Right lobe of liver (tissue), 6 donors: Measurements from ENCODE around the gene UBXN6. TPM values are rescaled to one million over a fixed set of nuclear protein-coding genes. Genes with fewer than 3 reads are reported as not detected.

ENCODE experiments used
- ATAC-seq, 4 donors: fragments of 200-7000 bp; cut with Tn5 transposase; one replicate each; pipeline ENCODE4 v1.9.1; 2020; ENCODE audit warnings: mild to moderate bottlenecking in 4 of 4, moderate library complexity in 4 of 4
- DNase-seq, 3 donors: peaks; one replicate each; pipeline ENCODE4 v3.0.0-alpha.2; 2020
- H3K27ac ChIP-seq, 3 donors: fragments of 200-600 bp; one replicate each; pipeline ENCODE4 v1.8.0; 2022
- H3K27me3 ChIP-seq, 2 donors: fragments of 200-600 bp; one replicate each; pipeline ENCODE4 v1.8.0; 2022
- H3K36me3 ChIP-seq, 4 donors: fragments of 200-600 bp; sonication (generic) in 1 of 4; one replicate each; pipeline versions ENCODE4 v1.5.1 to v1.8.0; 2017 to 2022; ENCODE audit warnings: control low read depth in 1 of 4
- H3K4me1 ChIP-seq, 4 donors: fragments of 200-600 bp; sonication (generic) in 1 of 4; one replicate each; pipeline versions ENCODE4 v1.5.1 to v1.8.0; 2017 to 2022; ENCODE audit warnings: control low read depth in 1 of 4
- H3K4me3 ChIP-seq, 3 donors: fragments of 200-600 bp; one replicate each; pipeline ENCODE4 v1.8.0; 2022
- H3K9me3 ChIP-seq, 4 donors: fragments of 200-600 bp; sonication (generic) in 1 of 4; one replicate each; pipeline versions ENCODE4 v1.5.1 to v1.8.0; 2017 to 2022; ENCODE audit warnings: control low read depth in 1 of 4
- CTCF ChIP-seq, 4 donors: fragments of 200-600 bp in 3 of 4; fragments of 450-650 bp in 1 of 4; IDR thresholded peaks; one replicate each; pipeline versions ENCODE4 v1.5.1 to v1.8.0; 2016 to 2022; ENCODE audit warnings: antibody characterized with exemption in 4 of 4, mild to moderate bottlenecking in 2 of 4
- POLR2A ChIP-seq: fragments of 450-650 bp; IDR thresholded peaks from one replicate; pipeline ENCODE4 v1.6.1; 2017; ENCODE audit warnings: antibody characterized with exemption, mild to moderate bottlenecking
- WGBS: methylation state at CpG from one replicate; pipeline ENCODE4 v1.1.6; 2018; ENCODE audit warnings: low coverage, low lambda C conversion rate; ENCODE audit not compliant: insufficient coverage; ENCODE audit errors: missing lambda C conversion rate; 5-methylcytosine and 5-hydroxymethylcytosine counted together
- intact Hi-C, 2 donors: fragments of 100-400 bp; cut with DNase I; formaldehyde crosslinking; loops; one replicate each; pipeline versions ENCODE4 v1.11.2 to v1.14.1; 2022
- total RNA-seq, 6 experiments: library from RNA; depleted of rRNA in 2 of 6; stranded (reverse); fragments of >200 nt in 2 of 6; fragmentation: NEBNext Ultra II Directional in 3 of 6; extraction: Animal tissue kit (Norgen Biotek cat#: 25700) in 3 of 6; gene quantifications; one replicate each; pipeline versions ENCODE4 v1.1.0 to v1.2.4, GENCODE V29; 2016 to 2023
- donor health status: DM: no; HTN: yes; CAD: no.
- donor health status: DM: no; HTN: no; CAD: no.
- donor health status: DM: no; HTN: no; CAD: no.
- donor health status: DM: no; HTN: yes; CAD: no.
- donor health status: DM: no; HTN: yes; CAD: no.

The UBXN6 gene
- total RNA-seq, 6 experiments from 2014 or later, result 47.2 to 79.1 (median 58.8) TPM

GRCh38 chr19:4448147-4448985 lies 9.2 kb downstream of the UBXN6 start:
- Histone ChIP-seq H3K36me3 (peaks cover 9 to 62% (median 38%) of the 10 kb centered on the region in 4 donors), H3K4me3 (peak overlapping the region in 1 of 3 donors; percentile 6), H3K27ac (peak overlapping the region in 2 of 3 donors; percentile 63 to 83), H3K27me3 (no peaks in the 10 kb centered on the region), H3K4me1 (peaks cover 0 to 18% (median 8%) of the 10 kb centered on the region in 4 donors), H3K9me3 (no peaks in the 10 kb centered on the region)
- peak; percentile 57 to 86 (median 80) for DNase-seq
- intact Hi-C loops, result no loop called here
- ATAC-seq, result peak; percentile 53 to 75 (median 66)
- WGBS, result 82% methylated on average over 8 of the region's 30 CpGs
- no peak for TF ChIP-seq CTCF (IDR thresholded peaks at IDR 0.05)
- TF ChIP-seq POLR2A, result no peak

- no peaks in the 10 kb centered on the region for H3K27me3 ChIP-seq
- DNase-seq (no peak), ATAC-seq (no peak)
- H3K27ac ChIP-seq, result no peak overlapping the region
- peaks cover 0 to 18% (median 8%) of the 10 kb centered on the region in 4 donors for H3K4me1 ChIP-seq
- 88% methylated on average over 3 of the region's 28 CpGs for WGBS
- H3K4me3 ChIP-seq, result no peak overlapping the region
- no peaks in the 10 kb centered on the region for H3K9me3 ChIP-seq
- no peak for TF ChIP-seq CTCF (IDR thresholded peaks at IDR 0.05)
- no peak for TF ChIP-seq POLR2A
- peaks cover 9 to 54% (median 38%) of the 10 kb centered on the region in 4 donors for H3K36me3 ChIP-seq
- intact Hi-C loops, result no loop called here
Measured at GRCh38 chr19:4447327-4448146, 10.1 kb downstream of the UBXN6 start.

- no peak for TF ChIP-seq CTCF (IDR thresholded peaks at IDR 0.05)
- no peak for TF ChIP-seq POLR2A
- DNase-seq (no peak), ATAC-seq (no peak)
- H3K27me3 ChIP-seq, result no peaks in the 10 kb centered on the region
- H3K9me3 ChIP-seq, result no peaks in the 10 kb centered on the region
- intact Hi-C loops, result no loop called here
- H3K4me3 ChIP-seq, result no peak overlapping the region
- H3K36me3 ChIP-seq, result peaks cover 9 to 47% (median 35%) of the 10 kb centered on the region in 4 donors
- H3K27ac ChIP-seq, result no peak overlapping the region
- peaks cover 0 to 18% (median 8%) of the 10 kb centered on the region in 4 donors for H3K4me1 ChIP-seq
- WGBS, result 80% methylated on average over 1 of the region's 15 CpGs
Measured at GRCh38 chr19:4446704-4447200, 10.8 kb downstream of the UBXN6 start.

- TF ChIP-seq POLR2A, result no peak
- no peak for TF ChIP-seq CTCF (IDR thresholded peaks at IDR 0.05)
- peak in 1 of 3 donors; percentile 21 for DNase-seq
- no peak for ATAC-seq
- no peak overlapping the region for H3K4me3 ChIP-seq
- WGBS, result no CpG with 5 or more reads among the region's 58 CpGs
- H3K27ac ChIP-seq, result no peak overlapping the region
- intact Hi-C loops, result no loop called here
- no peaks in the 10 kb centered on the region for H3K27me3 ChIP-seq
- H3K36me3 ChIP-seq, result peaks cover 9 to 41% (median 31%) of the 10 kb centered on the region in 4 donors
- H3K9me3 ChIP-seq, result no peaks in the 10 kb centered on the region
- H3K4me1 ChIP-seq, result peaks cover 0 to 18% (median 8%) of the 10 kb centered on the region in 4 donors
Measured at GRCh38 chr19:4445963-4446703, 11.5 kb downstream of the UBXN6 start.
